ENCODE results near the gene GOLGA5.

DNA sequence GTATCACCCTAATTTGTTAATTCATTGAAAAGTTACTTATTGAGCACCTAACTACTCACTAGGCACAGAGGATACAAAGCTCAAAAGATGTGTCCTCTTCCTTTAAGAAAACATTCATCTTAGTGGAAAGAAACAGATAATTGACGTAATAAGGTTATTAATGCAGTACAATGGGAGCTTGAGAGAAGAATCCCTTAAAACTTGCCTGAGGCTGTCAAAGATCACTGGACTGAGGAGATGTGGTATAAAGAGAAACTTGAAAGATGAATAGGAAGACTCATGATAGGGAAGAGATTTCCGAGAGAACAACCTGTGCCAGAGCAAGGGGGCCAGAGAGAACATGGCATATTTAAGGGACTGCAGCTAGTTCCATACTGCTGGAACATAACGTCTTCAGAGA lies 19.1 kb downstream of the GOLGA5 start:
- TF ChIP-seq, protein P1, sequence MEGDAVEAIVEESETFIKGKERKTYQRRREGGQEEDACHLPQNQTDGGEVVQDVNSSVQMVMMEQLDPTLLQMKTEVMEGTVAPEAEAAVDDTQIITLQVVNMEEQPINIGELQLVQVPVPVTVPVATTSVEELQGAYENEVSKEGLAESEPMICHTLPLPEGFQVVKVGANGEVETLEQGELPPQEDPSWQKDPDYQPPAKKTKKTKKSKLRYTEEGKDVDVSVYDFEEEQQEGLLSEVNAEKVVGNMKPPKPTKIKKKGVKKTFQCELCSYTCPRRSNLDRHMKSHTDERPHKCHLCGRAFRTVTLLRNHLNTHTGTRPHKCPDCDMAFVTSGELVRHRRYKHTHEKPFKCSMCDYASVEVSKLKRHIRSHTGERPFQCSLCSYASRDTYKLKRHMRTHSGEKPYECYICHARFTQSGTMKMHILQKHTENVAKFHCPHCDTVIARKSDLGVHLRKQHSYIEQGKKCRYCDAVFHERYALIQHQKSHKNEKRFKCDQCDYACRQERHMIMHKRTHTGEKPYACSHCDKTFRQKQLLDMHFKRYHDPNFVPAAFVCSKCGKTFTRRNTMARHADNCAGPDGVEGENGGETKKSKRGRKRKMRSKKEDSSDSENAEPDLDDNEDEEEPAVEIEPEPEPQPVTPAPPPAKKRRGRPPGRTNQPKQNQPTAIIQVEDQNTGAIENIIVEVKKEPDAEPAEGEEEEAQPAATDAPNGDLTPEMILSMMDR (conservative IDR thresholded peaks at IDR 0.05) = no peak
- no peak for TF ChIP-seq ZFX (IDR thresholded peaks at IDR 0.05)
